HG02610 (cell line): ENCODE results near the gene POU2AF1.

Experiments used
- ATAC-seq: cut with Tn5 transposase; IDR thresholded peaks from one replicate; pipeline ENCODE4 v1.9.1; 2021; ENCODE audit warnings: mild to moderate bottlenecking, moderate library complexity; ENCODE audit not compliant: unreplicated experiment

The POU2AF1 gene, protein sequence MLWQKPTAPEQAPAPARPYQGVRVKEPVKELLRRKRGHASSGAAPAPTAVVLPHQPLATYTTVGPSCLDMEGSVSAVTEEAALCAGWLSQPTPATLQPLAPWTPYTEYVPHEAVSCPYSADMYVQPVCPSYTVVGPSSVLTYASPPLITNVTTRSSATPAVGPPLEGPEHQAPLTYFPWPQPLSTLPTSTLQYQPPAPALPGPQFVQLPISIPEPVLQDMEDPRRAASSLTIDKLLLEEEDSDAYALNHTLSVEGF

DNA sequence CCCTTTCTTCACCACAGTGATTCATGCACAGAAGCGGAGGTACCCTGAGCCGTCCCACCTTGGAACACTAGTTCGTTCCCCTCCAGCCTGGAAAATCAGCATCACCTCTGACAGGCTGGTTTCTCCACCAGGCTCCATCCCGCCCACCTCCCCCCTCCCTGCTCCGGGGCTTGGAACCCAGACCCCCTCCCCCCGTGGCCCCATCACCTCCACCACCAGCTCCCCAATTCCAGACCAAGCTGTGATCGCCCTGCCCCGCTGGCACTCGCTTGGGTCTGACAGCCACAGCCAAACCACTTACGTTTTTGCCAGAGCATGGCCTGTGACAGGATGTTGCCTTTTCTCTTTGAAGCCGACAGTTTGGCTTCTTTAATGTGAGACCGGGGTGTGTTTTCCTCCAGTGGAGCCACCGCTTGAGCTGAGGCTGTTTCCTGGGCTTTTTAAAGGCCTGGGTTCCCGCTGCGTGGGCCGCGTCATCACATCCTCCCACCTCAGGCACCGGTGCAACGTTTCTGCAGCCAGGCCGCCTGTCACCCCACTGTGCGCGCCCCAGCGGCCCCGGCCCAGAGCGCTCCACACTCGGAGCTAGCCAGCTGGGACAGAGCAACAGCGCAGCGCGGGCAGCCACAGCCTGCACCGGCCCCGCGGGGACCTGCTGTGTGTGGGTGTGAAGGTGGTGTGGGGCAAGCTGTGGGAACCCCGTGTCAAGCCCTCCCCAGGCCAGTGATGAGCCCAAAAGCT, at the start of gene POU2AF1:
TSS of gene POU2AF1 (minus strand) at position 415 of the 741 bp plus-strand sequence. CDS start at position 317, 98 bp downstream.
- ATAC-seq: peak; percentile 60

DNA sequence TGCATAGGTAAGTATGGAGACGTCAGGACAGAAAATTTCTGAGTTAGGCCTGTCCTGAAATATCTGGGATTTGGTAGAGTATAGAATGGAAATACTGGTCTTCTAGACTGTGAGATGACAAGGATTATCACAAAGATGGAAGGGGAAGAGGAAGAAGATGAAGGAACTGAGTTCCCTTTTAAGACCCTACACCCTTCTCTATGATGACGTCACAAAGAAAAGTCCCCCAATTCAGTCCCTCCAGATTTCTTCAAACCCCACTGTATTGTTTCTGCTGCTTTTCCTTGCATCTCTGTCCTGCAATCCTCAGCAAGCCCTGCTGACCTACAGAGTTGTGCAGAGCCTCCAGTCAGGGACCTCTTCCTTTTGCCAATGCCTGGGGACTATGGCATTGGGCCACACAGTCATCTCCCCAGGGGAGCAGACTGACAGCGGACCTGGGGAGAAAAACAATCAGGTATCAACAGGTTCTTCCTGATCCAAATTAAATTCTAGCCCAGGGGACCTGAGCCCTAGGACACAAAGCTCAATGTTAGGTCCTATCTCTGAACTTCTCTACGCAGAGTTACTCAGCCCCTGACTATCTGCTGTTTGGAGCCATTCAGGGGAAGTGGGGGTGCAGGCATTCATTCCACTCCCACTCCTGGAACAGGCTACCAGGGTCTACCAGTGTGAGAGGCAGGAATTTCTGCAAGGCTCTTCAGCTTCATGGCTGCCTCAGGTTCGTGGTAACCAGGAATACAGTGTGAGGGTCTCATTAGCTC, 49.2 kb upstream of the POU2AF1 start:
- ATAC-seq: no peak

DNA sequence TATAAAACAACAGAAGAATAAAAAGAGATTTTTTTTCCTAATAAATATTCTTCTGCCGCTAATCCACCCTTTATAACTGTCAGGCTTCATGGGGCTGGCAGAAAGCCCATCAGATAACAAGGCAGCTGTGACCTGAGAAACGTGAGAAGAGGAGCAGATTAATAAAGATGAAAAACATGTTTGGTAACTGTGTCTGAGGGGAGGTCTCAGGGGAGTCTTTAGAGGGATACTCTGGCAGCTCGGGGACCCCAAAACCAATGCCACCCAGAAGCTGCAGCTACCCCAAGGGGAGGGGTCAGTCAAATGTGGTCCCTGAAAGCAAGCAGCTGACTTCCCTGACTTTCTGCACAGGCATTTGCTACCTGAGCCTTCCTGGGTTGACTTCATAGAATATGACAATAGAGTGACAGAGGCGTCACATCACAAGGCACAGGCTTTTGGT, 48.4 kb upstream of the POU2AF1 start:
- no peak for ATAC-seq

DNA sequence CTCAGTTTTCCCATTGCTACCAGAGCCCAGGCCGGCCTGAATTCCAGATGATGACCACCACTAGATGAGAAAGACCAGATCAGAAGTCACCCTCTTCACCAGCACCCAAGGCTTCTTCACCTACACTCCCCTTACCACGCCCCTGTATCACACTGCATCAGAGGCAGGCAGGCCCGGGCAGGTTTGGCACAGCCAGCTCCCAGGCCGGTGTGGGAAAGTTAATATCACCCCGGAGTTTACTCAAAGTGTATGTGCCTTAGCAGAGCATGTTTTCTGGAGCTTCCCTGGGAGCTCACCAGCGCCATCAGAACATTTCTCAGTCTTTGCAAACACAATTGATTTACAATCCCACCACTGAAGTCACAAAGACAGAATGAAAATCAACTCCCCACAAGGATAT, 47.5 kb upstream of the POU2AF1 start:
- ATAC-seq: no peak

DNA sequence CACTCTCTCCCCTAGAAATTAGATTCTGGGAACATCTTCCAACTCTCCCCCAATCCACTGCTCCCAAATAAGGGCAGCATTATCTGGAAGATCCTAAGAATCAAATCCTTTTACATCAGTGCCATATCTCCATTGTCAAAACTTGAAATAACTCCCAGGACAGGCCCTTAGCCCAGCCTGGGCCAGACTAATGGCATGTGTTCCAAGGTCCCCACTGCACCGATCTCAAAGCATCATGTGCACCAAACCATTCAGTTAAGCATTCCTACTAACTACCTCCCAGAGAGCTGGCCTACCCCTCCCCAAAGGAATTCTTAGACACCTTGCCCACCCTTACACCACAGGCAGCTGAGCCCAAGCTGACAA, 44.2 kb upstream of the POU2AF1 start:
- no peak for ATAC-seq

DNA sequence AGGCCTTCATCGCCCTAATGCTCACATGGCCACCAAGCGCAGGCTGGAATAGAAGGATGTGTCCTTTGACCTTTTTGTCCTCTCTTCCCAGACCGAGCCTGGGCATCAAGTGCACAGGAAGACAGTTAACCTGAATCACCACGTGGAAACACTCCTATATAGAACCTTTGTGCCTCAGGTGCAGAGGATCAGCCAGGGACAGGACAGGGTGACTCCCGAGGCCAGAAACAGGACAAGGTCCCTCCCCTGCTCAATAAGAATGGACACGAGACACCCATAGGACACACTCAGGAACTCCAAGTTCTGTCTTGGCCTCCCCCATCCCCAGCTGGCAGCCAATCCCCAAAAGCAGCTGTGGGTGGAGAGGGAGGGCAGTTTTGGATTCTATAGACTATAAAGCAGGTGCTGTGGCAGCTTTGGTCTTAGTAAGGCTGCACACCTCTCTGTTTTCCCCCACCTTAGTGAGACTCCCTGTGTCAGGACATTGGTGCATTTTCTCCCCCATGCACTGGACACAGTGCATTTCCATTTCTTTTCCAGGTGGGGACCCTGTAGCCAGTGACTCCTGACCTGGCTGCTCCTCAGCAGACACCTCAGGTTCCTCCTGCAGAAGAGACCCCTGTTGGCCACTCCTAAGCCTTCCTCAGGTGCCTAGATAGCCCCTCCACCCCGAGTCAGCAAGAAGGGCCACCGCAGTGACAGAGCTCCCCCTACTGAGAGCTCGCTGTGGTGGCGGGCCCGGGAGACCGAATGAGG, 43.6 kb upstream of the POU2AF1 start:
- peak; percentile 78 for ATAC-seq

DNA sequence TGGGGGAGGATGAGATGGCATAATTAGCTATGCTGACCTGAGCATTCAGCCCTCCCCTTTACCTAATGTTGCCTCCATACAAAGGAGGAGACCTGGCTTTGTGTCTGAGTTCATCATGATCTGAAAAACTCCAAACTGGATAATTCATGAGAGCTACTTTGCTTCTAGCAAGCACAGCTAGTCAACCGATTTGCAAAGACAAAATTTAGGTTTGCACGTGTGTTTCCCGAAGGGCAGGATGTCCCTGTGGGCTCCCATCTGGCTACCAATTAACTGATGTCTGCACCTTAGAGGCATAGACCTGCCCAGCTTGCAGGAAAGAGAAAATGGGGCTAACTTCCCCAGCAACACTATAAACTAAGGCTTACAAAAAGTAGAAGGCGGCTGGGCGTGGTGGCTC, 42.2 kb upstream of the POU2AF1 start:
- ATAC-seq: no peak

DNA sequence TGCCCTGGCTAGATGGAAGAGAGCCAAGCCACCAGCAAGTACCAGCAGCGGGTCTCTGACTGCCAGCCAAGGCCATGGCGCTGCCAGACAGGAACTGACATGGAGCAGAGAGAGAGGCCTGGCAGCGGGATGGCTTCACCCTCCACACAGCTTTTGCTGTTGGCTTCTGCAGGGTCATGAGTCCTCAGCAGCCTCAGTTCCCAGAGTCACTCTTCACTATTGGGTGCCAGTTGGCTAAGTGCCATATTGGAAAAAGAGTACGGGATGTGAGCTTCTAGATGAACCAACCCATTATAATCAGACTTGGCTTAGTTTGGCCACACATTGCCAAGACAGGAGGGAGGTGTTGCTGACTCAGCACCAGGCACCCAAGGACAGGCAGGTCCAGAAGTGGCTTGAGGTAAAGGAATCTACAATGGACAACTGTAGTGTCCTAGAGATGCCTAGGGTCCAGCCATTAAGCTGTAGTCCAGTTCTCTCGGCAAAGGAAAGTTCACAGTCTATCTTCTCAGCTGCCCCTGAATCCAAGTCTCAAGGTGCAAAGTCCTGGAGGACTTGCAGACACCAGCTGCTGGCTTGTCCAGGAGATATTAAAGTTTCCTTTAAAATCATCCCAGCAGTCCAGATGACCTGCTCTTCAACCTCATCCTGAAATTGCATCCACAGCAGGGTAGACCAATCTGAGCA, 40.7 kb upstream of the POU2AF1 start:
- no peak for ATAC-seq

DNA sequence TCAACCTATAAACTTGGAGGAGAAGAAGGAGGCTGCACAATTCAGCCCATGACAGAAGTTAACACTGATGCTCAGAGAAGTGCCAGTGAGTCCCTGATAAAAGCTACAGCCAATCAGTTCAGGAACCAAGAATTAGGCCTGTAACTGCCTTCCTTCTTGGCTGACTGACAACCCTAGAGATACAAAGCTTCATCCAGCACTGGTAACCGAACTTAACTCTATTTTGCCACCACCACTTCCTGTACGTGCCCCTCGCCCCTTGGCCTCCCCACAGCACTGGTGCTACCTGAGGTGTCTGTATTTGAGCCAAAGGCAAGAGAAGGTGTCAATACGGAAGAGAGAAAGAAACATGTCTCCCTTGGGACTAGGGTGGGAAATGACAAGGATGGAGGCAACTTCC, 40.1 kb upstream of the POU2AF1 start:
- ATAC-seq: no peak

DNA sequence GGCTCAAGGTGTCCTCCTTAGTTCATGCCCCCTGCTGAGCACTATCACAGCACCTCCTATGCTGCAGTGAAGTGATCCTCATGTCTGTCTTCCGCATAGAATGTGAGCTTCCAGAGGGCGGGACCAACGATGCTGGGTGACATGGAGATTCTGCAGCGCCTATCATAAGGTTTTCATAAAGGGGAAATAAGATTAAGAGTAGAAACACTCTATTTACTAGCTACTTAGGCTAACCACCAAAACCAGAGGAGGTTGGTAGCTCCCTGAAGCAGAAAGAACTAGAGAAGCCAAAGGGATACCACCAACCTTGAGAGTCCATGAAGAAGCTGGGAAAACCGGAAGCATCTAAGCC, 39.3 kb upstream of the POU2AF1 start:
- no peak for ATAC-seq

DNA sequence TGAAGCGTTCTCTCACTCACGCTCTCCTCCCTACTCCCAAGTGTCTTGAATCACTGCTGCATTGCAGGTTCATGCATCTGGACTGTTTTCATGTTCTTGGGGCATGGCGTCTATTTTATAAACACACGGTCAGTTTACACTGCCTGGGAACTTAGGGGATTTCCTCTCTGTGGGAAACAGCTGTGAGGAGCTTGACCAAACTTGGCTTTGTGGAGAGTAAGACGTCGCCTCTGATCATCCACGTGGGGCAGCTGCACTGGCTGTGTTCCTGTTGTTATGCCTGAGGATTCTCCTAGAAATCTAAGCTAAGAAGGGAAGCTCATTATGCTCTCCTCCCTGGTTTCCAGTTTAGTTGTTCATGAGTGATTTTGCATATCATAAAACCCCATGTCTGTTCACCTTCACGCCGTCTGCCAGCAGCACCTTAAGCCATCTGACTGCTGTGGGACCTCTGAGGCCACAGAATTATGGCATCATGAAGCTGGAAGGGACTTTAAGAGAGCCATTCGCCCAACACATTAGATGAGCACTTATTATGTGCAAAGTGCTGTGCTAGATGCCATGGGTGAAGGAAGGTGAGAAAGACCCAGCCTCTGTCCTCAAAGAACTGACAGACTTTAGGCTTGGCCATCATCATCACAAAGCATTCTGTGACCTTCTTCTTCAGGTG, 38.8 kb upstream of the POU2AF1 start:
- peak; percentile 34 for ATAC-seq

DNA sequence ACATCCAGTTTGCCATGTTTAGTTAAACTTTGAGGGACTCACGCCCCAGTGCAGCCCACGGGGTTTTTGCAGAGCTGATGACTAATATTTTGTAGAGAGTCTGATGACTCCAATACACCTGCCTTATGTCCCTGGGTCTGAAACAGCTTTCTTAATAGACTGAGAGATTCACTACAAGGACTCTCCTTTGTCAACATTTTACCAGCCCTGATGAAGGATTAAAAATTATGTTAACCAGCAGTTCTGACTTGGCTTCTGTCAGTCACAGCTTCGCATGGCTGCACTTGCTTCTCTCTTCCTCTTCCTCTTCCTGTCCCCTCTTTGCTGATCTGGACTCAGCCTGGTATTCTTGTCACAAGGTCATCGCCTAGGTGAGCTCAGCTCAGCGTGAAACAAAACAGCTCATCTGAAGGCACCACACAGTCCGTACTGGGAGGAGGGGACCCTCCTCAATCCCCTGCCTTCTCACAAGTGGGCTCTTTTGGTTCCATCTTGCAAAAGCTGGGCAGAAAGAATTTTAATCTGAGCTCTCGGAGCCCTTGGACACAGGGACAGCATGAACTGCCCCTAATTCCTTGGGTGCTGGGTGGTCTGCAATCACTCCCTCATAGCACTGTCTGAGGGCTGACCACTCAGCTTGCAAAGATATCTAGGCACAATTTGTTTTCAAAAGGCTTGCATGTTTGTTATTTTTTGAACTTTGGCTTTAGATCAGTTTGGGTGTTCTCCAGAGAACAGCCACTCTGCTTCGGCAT, 38.1 kb upstream of the POU2AF1 start:
- peak; percentile 67 for ATAC-seq

DNA sequence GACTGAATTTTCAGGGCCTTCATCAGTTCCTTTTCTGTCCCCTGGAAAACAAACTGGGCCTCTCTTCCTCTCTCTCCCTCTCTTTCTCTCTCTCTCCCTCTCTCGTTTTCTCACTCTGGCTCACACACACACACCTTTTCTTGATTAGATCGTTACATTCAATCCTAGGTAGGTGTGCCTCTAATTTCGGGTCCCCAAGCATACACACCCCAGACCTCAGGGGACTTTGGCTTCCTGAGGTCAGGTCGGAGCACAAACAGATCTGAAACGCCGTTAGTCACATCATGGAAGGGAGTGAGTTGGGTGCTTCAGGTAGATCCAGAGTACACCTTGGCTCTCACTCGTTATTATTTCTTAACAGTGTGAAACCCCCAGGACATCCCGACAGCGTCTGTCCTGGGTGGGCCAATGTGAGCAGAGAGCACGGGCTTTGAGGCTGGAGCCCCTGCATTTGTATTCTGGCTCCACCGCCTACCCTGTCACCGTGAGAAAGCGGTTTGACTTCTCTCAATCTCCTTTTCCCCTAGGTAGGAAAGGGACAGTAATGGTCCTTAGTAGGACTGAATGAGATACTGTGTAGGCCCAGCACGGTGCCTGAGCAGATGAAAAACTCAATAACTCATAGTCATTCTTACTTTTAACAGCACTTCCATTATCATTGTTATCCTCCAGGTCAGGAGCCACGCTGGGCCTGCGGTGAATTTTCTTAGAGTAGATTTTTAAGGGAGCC, 37.3 kb upstream of the POU2AF1 start:
- ATAC-seq: peak; percentile 6

DNA sequence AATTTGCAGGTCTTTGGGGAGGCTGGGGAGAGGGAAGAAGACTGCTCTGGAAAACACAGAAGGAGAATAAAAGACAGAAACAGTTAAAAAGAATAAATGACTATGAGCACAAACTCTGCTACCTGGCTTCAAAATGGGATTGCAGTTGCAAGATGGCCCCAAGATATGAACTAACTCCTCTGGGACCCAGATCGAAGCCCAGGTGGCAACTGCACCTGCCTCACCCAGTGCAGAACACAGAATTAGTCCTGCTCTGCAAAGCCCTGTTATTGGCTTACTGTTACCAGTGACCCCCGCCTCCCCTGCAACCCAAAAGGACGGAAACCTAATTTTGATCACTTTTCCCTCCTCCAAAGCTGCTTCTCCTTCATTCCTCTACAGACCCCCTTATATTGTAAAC, 35.9 kb upstream of the POU2AF1 start:
- no peak for ATAC-seq

DNA sequence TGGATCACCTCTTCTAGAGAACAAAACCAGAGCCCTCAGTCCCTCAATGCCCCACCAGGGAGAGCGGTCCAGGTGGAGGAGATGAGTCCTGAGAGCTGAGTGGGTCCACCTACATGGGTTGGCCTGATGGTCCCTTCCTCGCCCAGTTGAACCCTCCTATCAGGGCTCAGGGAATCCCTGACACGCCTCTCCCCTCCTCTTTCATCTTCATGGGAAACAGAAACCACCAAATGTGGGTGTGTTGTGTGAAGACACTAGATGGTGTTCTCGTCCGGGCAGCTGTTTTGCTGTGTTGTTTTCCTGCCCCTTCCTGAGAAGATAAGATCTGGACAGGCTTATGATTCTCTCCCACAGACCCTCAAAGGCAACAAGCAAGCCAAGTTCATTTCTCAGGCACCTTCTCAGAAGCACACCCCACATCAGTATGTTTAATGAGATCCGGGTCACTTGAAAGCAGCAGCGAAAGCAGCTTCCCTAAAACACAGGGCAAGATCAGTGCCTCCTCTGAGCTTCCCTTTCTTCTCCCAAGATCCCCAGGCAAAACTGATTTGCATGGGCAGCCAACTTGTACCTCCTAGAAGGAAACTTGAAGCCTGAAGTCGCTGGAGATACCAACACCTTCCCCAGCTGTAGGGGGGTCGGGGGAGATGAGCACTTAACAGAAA, 35.3 kb upstream of the POU2AF1 start:
- peak; percentile 26 for ATAC-seq

DNA sequence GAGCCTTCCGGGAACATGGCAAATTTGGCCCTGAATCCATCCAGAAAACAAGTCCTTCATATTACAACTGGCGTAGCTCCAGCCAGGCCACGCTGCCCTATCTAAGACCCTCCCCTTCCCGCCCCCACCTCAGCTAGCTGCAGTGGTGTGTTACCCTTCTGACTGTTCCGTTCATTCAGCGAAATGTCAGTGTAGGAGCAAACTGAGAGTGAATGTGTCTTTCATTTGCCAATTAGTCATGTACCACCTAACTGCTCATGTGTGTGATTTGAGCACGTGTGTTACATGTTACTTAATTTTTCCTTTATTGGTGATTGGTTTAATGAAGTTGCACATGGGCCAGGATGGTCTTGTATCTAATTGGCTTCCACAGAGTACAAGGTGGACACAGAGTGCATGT, 34.8 kb upstream of the POU2AF1 start:
- ATAC-seq: no peak

DNA sequence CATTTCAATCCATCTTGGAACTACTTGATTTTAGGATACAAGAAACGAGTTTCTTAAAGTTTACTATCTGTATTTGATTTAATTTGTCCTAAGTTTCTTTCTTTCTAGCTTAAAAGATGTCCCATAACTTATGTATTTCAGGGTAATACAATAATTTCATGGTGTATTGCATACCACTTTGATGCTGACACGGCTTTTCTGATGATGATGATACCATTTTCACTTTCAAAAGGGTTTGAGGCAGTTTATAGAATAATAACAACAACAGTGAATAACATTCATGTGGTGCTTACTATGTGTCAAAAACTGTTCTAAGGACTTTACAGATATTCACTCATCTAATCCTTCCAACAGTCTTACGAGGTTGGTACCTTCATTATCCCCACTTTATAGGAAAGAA, 33.2 kb upstream of the POU2AF1 start:
- ATAC-seq: no peak

DNA sequence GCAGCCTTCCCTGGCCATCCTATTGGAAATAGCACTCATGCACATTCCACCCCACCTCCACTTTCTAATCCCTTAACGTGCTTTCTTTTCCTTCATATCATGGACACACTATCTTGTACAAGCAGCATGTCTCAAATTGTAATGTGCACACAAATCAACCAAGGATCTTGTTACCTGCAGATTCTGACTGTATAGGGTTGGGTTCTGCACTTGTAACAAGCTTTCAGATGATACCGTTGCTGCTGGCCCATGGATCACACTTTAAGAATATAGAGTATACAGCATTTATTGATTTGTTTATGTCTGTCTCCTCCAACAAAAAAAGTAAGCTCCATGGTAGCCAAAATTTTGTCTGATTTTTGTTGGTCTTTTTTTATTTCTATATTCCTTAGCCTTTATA, 32.4 kb upstream of the POU2AF1 start:
- no peak for ATAC-seq
